Colon (tissue), 2 donors: Measurements from ENCODE around the gene SMYD3.
"Not testable (repeated sequence)": the region's sequence is repeated elsewhere in the genome, so short reads cannot be mapped to it uniquely, and the experiment has no call there.

ENCODE experiments used
- FAIRE-seq: peaks from 2 replicates; lab custom pipeline; 2012; peaks lifted over from hg19 to GRCh38; lab: Jason Lieb, UNC
- donor health status: control.
- donor health status: control.

SMYD3 gene

GRCh38 chr1:246351721-246352120 is 155.4 kb downstream of the SMYD3 start:
- FAIRE-seq = no peak

- no peak for FAIRE-seq
Measured at GRCh38 chr1:246350745-246351144, 156.3 kb downstream of the SMYD3 start.

GRCh38 chr1:246343937-246344336 is 163.1 kb downstream of the SMYD3 start:
- FAIRE-seq = no peak

GRCh38 chr1:246343251-246343650 is 163.8 kb downstream of the SMYD3 start:
- FAIRE-seq = no peak

GRCh38 chr1:246338546-246338945 is 168.5 kb downstream of the SMYD3 start:
- no peak for FAIRE-seq

- no peak for FAIRE-seq
Measured at GRCh38 chr1:246338098-246338497, 169.0 kb downstream of the SMYD3 start.

GRCh38 chr1:246335151-246335550 is 171.9 kb downstream of the SMYD3 start:
- no peak for FAIRE-seq

GRCh38 chr1:246333855-246334254 is 173.2 kb downstream of the SMYD3 start:
- no peak for FAIRE-seq

- no peak for FAIRE-seq
Measured at GRCh38 chr1:246332078-246332477, 175.0 kb downstream of the SMYD3 start.

- no peak for FAIRE-seq
Measured at GRCh38 chr1:246329900-246330299, 177.2 kb downstream of the SMYD3 start.

GRCh38 chr1:246329292-246329691 is 177.8 kb downstream of the SMYD3 start:
- not testable (repeated sequence) for FAIRE-seq

GRCh38 chr1:246324711-246325110 is 182.4 kb downstream of the SMYD3 start:
- no peak for FAIRE-seq

GRCh38 chr1:246324033-246324432 is 183.0 kb downstream of the SMYD3 start:
- not testable (repeated sequence) for FAIRE-seq

- no peak for FAIRE-seq
Measured at GRCh38 chr1:246320286-246320685, 186.8 kb downstream of the SMYD3 start.

- FAIRE-seq = no peak
Measured at GRCh38 chr1:246319083-246319714, 187.9 kb downstream of the SMYD3 start.

- no peak for FAIRE-seq
Measured at GRCh38 chr1:246318622-246319021, 188.5 kb downstream of the SMYD3 start.

GRCh38 chr1:246318036-246318359 is 189.1 kb downstream of the SMYD3 start:
- FAIRE-seq = no peak

GRCh38 chr1:246317332-246318035 is 189.6 kb downstream of the SMYD3 start:
- FAIRE-seq = no peak

GRCh38 chr1:246311461-246311860 is 195.6 kb downstream of the SMYD3 start:
- no peak for FAIRE-seq

- no peak for FAIRE-seq
Measured at GRCh38 chr1:246309247-246309884, 197.7 kb downstream of the SMYD3 start.

- no peak for FAIRE-seq
Measured at GRCh38 chr1:246308533-246309075, 198.5 kb downstream of the SMYD3 start.

- no peak for FAIRE-seq
Measured at GRCh38 chr1:246306415-246307037, 200.6 kb downstream of the SMYD3 start.
